Globus pallidus (tissue), 1 donor: ENCODE measurements around the gene CDC42BPG.
A peak's percentile ranks its signal among the peaks of the same experiment; 100 is the strongest.

Experiments
- DNase-seq: peaks from one replicate; pipeline ENCODE4 v3.0.0-alpha.2; 2015; ENCODE audit warnings: low spot score

The CDC42BPG gene

GRCh38 chr11:64879244-64879900, 34.9 kb upstream of the CDC42BPG start:
- DNase-seq = peak; percentile 57

- DNase-seq = peak; percentile 98
Measured at GRCh38 chr11:64878494-64879243, 34.2 kb upstream of the CDC42BPG start, which contains the start of gene EHD1. Gene EHD1, minus strand, starts transcription at chr11:64878621. Its CDS starts 157 bp downstream, at chr11:64878464.

- DNase-seq = no peak
Measured at GRCh38 chr11:64878223-64878493, 33.7 kb upstream of the CDC42BPG start.

- no peak for DNase-seq
Measured at GRCh38 chr11:64877390-64878222, 33.2 kb upstream of the CDC42BPG start.

GRCh38 chr11:64876835-64877341, 32.4 kb upstream of the CDC42BPG start:
- no peak for DNase-seq

GRCh38 chr11:64876229-64876750, 31.8 kb upstream of the CDC42BPG start:
- peak; percentile 86 for DNase-seq

- no peak for DNase-seq
Measured at GRCh38 chr11:64875369-64876228, 31.1 kb upstream of the CDC42BPG start.

- DNase-seq = peak; percentile 91
Measured at GRCh38 chr11:64874308-64875240, 30.1 kb upstream of the CDC42BPG start.

- no peak for DNase-seq
Measured at GRCh38 chr11:64872790-64873488, 28.5 kb upstream of the CDC42BPG start.

- no peak for DNase-seq
Measured at GRCh38 chr11:64871492-64871891, 27.0 kb upstream of the CDC42BPG start.

- DNase-seq = no peak
Measured at GRCh38 chr11:64870893-64871466, 26.5 kb upstream of the CDC42BPG start.

- no peak for DNase-seq
Measured at GRCh38 chr11:64870176-64870892, 25.9 kb upstream of the CDC42BPG start.

GRCh38 chr11:64869571-64870175, 25.2 kb upstream of the CDC42BPG start:
- DNase-seq = no peak

GRCh38 chr11:64868904-64869570, 24.6 kb upstream of the CDC42BPG start:
- DNase-seq = no peak

- no peak for DNase-seq
Measured at GRCh38 chr11:64867748-64868462, 23.5 kb upstream of the CDC42BPG start.

GRCh38 chr11:64866173-64866491, 21.7 kb upstream of the CDC42BPG start:
- DNase-seq = no peak
